Measurements from ENCODE around the gene ANKDD1A. TPM values are rescaled to one million over a fixed set of nuclear protein-coding genes. Genes with fewer than 3 reads are reported as not detected.

The ANKDD1A gene
- polyA plus RNA-seq, 4 donors: 0.81 to 3.9 (median 1.7) TPM; not detected in 1

- Histone ChIP-seq H3K27me3 (ENCODE audit: control insufficient read depth in 3 of 3, insufficient read depth in 3 of 3, low read length in 3 of 3) (no peaks in the 10 kb centered on the region), H3K4me3 (ENCODE audit: low read depth in 1 of 3, low read length in 3 of 3) (no peak overlapping the region), H3K27ac (ENCODE audit: low read depth in 1 of 3, low read length in 2 of 3) (peak overlapping the region in 1 of 3 donors; percentile 52), H3K4me1 (ENCODE audit: control insufficient read depth in 3 of 3, insufficient read depth in 2 of 3, low read depth in 1 of 3, low read length in 2 of 3) (peaks cover 0 to 23% (median 5%) of the 10 kb centered on the region in 3 donors), H3K36me3 (ENCODE audit: control insufficient read depth in 3 of 3, insufficient read depth in 2 of 3, low read depth in 1 of 3, low read length in 3 of 3) (no peaks in the 10 kb centered on the region), H3K9me3 (ENCODE audit: control insufficient read depth in 2 of 2, insufficient read depth in 1 of 2, low read depth in 1 of 2, low read length in 1 of 2) (no peaks in the 10 kb centered on the region)
- no peak for DNase-seq
- FAIRE-seq: no peak
- WGBS, 3 donors: 32 to 37% (median 34%) methylated on average over 1 of the region's 1 CpG
These were observed 81.6 kb downstream of the ANKDD1A start for GRCh38 chr15:64993290-64993689.

DNA sequence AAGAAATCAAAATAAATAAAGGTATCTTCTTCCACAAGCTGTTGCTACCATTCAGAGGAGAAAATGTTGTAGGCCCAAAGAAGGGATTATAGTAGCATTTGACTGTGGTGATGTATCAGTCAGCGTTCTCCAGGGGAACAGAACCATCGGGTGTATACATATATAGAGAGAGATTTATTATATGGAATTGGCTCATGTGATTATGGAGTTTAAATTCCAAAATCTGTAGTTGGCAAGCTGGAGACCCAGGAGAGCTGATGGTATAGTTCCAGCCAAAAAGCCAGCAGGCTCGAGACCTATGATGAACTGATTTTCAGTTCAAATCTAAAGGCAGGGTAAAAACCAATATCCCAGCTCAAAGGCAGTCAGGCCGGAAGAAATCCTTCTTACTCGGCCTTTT lies 85.4 kb downstream of the ANKDD1A start:
- FAIRE-seq: no peak

DNA sequence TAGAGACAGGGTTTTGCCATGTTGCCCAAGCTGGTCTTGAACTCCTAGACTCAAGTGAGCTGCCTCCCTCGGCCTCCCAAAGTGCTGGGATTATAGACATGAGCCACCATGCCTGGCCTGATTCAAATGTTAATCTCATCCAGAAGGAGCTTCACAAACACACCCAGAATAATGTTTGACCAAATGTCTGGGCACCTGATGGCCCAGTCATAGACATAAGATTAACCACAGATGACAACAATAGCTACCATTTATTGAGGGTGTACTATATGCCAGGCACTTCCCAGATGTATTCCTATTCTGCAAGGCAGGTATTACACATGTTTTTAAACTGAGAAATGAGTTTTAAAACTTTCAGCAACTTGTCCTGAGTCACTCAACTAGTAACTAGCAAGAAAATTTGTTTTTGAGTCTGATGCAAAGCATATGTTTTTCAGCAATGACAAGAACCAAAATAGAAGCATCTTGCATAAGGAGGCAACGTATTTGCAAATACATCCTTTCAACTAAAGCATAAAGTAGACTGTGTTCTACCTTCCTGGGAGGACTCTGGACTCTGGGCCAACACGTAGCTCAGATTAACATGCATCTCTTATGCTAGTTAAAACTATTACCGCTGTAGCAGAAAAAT lies 86.2 kb downstream of the ANKDD1A start:
- Histone ChIP-seq H3K27me3 (ENCODE audit: control insufficient read depth in 3 of 3, insufficient read depth in 3 of 3, low read length in 3 of 3) (no peaks in the 10 kb centered on the region), H3K4me3 (ENCODE audit: low read depth in 1 of 3, low read length in 3 of 3) (no peak overlapping the region), H3K36me3 (ENCODE audit: control insufficient read depth in 3 of 3, insufficient read depth in 2 of 3, low read depth in 1 of 3, low read length in 3 of 3) (peaks cover 0 to 9% (median 0%) of the 10 kb centered on the region in 3 donors), H3K9me3 (ENCODE audit: control insufficient read depth in 2 of 2, insufficient read depth in 1 of 2, low read depth in 1 of 2, low read length in 1 of 2) (no peaks in the 10 kb centered on the region), H3K27ac (ENCODE audit: low read depth in 1 of 3, low read length in 2 of 3) (peak overlapping the region in 1 of 3 donors; percentile 50), H3K4me1 (ENCODE audit: control insufficient read depth in 3 of 3, insufficient read depth in 2 of 3, low read depth in 1 of 3, low read length in 2 of 3) (peaks cover 0 to 11% (median 0%) of the 10 kb centered on the region in 3 donors)
- FAIRE-seq (no peak), DNase-seq (peak; percentile 56 to 61)
- 44 to 74% (median 53%) methylated on average over 4 of the region's 4 CpGs for WGBS, 3 donors

More for the DNA sequence above, 85.4 kb downstream of the ANKDD1A start:
- DNase-seq: no peak
- no peak overlapping the region for H3K27ac ChIP-seq (ENCODE audit: low read depth in 1 of 3, low read length in 2 of 3)
- peaks cover 0 to 15% (median 0%) of the 10 kb centered on the region in 3 donors for H3K4me1 ChIP-seq (ENCODE audit: control insufficient read depth in 3 of 3, insufficient read depth in 2 of 3, low read depth in 1 of 3, low read length in 2 of 3)
- H3K27me3 ChIP-seq (ENCODE audit: control insufficient read depth in 3 of 3, insufficient read depth in 3 of 3, low read length in 3 of 3): no peaks in the 10 kb centered on the region
- WGBS, 3 donors: 76 to 81% (median 78%) methylated on average over 5 of the region's 5 CpGs
- H3K9me3 ChIP-seq (ENCODE audit: control insufficient read depth in 2 of 2, insufficient read depth in 1 of 2, low read depth in 1 of 2, low read length in 1 of 2): no peaks in the 10 kb centered on the region
- H3K36me3 ChIP-seq (ENCODE audit: control insufficient read depth in 3 of 3, insufficient read depth in 2 of 3, low read depth in 1 of 3, low read length in 3 of 3): peaks cover 0 to 5% (median 0%) of the 10 kb centered on the region in 3 donors
- no peak overlapping the region for H3K4me3 ChIP-seq (ENCODE audit: low read depth in 1 of 3, low read length in 3 of 3)

- H3K27ac ChIP-seq (ENCODE audit: low read depth in 1 of 3, low read length in 2 of 3): no peak overlapping the region
- no peaks in the 10 kb centered on the region for H3K9me3 ChIP-seq (ENCODE audit: control insufficient read depth in 2 of 2, insufficient read depth in 1 of 2, low read depth in 1 of 2, low read length in 1 of 2)
- DNase-seq (no peak), FAIRE-seq (no peak)
- peaks cover 0 to 22% (median 5%) of the 10 kb centered on the region in 3 donors for H3K36me3 ChIP-seq (ENCODE audit: control insufficient read depth in 3 of 3, insufficient read depth in 2 of 3, low read depth in 1 of 3, low read length in 3 of 3)
- H3K4me3 ChIP-seq (ENCODE audit: low read depth in 1 of 3, low read length in 3 of 3): no peak overlapping the region
- no peaks in the 10 kb centered on the region for H3K27me3 ChIP-seq (ENCODE audit: control insufficient read depth in 3 of 3, insufficient read depth in 3 of 3, low read length in 3 of 3)
- 84 to 94% (median 93%) methylated on average over 3 of the region's 3 CpGs for WGBS, 3 donors
- no peaks in the 10 kb centered on the region for H3K4me1 ChIP-seq (ENCODE audit: control insufficient read depth in 3 of 3, insufficient read depth in 2 of 3, low read depth in 1 of 3, low read length in 2 of 3)
These were observed 93.3 kb downstream of the ANKDD1A start for GRCh38 chr15:65004993-65005392.

DNA sequence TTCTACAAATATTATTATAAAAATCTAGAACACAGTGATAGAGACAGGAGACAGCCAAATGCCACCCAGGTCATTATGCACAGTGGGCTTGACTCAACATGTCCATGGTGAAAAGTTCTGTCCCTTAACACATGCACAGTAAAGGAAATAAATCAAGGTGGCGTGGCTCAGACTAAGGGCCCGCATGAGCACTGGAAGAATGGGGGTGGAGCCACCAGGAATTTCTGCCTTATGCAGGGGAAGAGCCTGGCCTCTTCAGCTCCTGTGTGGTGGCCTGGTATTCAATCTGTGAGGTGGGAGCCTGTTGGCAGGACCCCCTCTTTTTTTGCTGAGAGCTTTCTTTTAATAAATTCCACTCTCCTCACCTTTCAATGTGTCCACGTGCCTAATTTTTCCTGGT lies 95.2 kb downstream of the ANKDD1A start:
- Histone ChIP-seq H3K36me3 (ENCODE audit: control insufficient read depth in 3 of 3, insufficient read depth in 2 of 3, low read depth in 1 of 3, low read length in 3 of 3) (peaks cover 2 to 19% (median 7%) of the 10 kb centered on the region in 3 donors), H3K27ac (ENCODE audit: low read depth in 1 of 3, low read length in 2 of 3) (no peak overlapping the region), H3K4me3 (ENCODE audit: low read depth in 1 of 3, low read length in 3 of 3) (no peak overlapping the region), H3K9me3 (ENCODE audit: control insufficient read depth in 2 of 2, insufficient read depth in 1 of 2, low read depth in 1 of 2, low read length in 1 of 2) (no peaks in the 10 kb centered on the region), H3K4me1 (ENCODE audit: control insufficient read depth in 3 of 3, insufficient read depth in 2 of 3, low read depth in 1 of 3, low read length in 2 of 3) (no peaks in the 10 kb centered on the region), H3K27me3 (ENCODE audit: control insufficient read depth in 3 of 3, insufficient read depth in 3 of 3, low read length in 3 of 3) (no peaks in the 10 kb centered on the region)
- FAIRE-seq: no peak
- DNase-seq: no peak
- WGBS, 3 donors: 93 to 100% (median 99%) methylated on average over 3 of the region's 3 CpGs

Other genes starting within 250 kb of the ANKDD1A start
- gene RBPMS2, start 136.3 kb upstream of the ANKDD1A start, polyA plus RNA-seq: 1 to 10 TPM in 3 of 4 donors, not detected in 1; 1.6 to 5.1 (median 4.1) TPM
- 10 to 100 TPM in 1 of 4 donors, 1 to 10 TPM in 1, under 1 TPM in 2; 0.45 to 11.7 (median 3.2) TPM for gene PIF1, start 86.3 kb upstream of the ANKDD1A start, polyA plus RNA-seq
- gene PLEKHO2, start 70.0 kb upstream of the ANKDD1A start, polyA plus RNA-seq: 10 to 100 TPM in 2 of 4 donors, 1 to 10 TPM in 2; 1.3 to 17.8 (median 11.3) TPM
- 100 to 1,000 TPM in 1 of 4 donors, 10 to 100 TPM in 3; 58.1 to 163 (median 68.3) TPM for gene SPG21, start 78.0 kb downstream of the ANKDD1A start, polyA plus RNA-seq
- gene MTFMT, start 117.7 kb downstream of the ANKDD1A start, polyA plus RNA-seq: 10 to 100 TPM in 3 of 4 donors, 1 to 10 TPM in 1; 9.7 to 14.8 (median 12.9) TPM
- 100 to 1,000 TPM in 2 of 4 donors, 10 to 100 TPM in 2; 23.5 to 258 (median 162) TPM for gene SLC51B, start 133.5 kb downstream of the ANKDD1A start, polyA plus RNA-seq
- gene RASL12, start 156.1 kb downstream of the ANKDD1A start, polyA plus RNA-seq: 1 to 10 TPM in 3 of 4 donors, under 1 TPM in 1; 0.45 to 7.7 (median 2.2) TPM
- under 1 TPM in 2 of 4 donors, not detected in 2; 0.03 TPM for gene KBTBD13, start 164.8 kb downstream of the ANKDD1A start, polyA plus RNA-seq
- gene UBAP1L, start 203.3 kb downstream of the ANKDD1A start, polyA plus RNA-seq: 1 to 10 TPM; 1.5 to 5.8 (median 4.5) TPM
- 10 to 100 TPM in 3 of 4 donors, 1 to 10 TPM in 1; 8.4 to 20.5 (median 11.9) TPM for gene PDCD7, start 221.9 kb downstream of the ANKDD1A start, polyA plus RNA-seq

Data from small intestine (tissue), 7 donors.